Measurements from ENCODE around the gene CYFIP2.

DNA sequence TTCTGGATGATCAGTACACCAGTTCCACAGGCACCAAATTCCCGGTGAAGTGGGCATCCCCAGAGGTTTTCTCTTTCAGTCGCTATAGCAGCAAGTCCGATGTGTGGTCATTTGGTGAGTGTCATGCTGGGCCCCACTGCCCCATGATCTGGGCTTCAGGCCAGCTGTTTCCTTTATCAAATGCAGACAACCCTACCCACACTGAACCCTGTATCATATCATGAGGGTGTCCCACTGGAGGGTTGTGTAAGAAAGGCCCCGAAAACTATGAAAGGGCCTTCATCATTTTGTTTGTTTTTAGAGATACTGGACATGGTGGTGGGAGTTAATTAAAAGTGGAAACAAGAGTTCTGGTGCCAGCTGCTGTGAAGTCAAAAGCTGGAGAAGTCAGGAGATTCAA is 20.0 kb upstream of the CYFIP2 start:
- TF ChIP-seq, protein P1, sequence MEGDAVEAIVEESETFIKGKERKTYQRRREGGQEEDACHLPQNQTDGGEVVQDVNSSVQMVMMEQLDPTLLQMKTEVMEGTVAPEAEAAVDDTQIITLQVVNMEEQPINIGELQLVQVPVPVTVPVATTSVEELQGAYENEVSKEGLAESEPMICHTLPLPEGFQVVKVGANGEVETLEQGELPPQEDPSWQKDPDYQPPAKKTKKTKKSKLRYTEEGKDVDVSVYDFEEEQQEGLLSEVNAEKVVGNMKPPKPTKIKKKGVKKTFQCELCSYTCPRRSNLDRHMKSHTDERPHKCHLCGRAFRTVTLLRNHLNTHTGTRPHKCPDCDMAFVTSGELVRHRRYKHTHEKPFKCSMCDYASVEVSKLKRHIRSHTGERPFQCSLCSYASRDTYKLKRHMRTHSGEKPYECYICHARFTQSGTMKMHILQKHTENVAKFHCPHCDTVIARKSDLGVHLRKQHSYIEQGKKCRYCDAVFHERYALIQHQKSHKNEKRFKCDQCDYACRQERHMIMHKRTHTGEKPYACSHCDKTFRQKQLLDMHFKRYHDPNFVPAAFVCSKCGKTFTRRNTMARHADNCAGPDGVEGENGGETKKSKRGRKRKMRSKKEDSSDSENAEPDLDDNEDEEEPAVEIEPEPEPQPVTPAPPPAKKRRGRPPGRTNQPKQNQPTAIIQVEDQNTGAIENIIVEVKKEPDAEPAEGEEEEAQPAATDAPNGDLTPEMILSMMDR (IDR thresholded peaks at IDR 0.05) = no peak
- TF ChIP-seq POLR2AphosphoS5 (IDR thresholded peaks at IDR 0.05) = no peak
- no peak for TF ChIP-seq EP300 (IDR thresholded peaks at IDR 0.05)

Measured in stomach (tissue), 4 donors.